GM21515 (cell line): ENCODE results near the gene PPP6R3.

Experiments used
- ATAC-seq: cut with Tn5 transposase; IDR thresholded peaks from one replicate; pipeline ENCODE4 v1.9.1; 2021; ENCODE audit not compliant: unreplicated experiment

Gene PPP6R3

GRCh38 chr11:68661697-68662603 is 201.4 kb downstream of the PPP6R3 start:
- no peak for ATAC-seq

GRCh38 chr11:68663482-68664010 is 203.0 kb downstream of the PPP6R3 start:
- no peak for ATAC-seq

DNA sequence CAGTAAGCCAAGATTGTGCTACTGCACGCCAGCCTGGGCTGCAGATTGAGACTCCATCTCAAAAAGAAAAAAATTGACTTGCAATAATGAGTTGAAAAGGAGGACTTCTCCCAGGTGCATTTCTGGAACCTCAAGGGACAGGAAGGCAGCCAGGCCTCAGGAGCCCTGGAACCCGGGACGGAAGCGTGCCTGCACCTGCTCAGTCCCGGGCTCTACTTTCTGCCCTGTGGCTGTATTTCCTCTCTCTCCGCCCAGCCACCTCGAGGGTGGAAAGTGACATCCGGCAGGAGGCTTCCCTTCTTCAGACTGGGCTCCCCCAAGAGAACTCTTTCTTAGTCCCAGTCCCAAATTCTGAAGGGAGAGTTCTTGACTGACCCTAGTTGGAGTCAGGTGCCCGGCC is 203.6 kb downstream of the PPP6R3 start:
- ATAC-seq, result no peak

DNA sequence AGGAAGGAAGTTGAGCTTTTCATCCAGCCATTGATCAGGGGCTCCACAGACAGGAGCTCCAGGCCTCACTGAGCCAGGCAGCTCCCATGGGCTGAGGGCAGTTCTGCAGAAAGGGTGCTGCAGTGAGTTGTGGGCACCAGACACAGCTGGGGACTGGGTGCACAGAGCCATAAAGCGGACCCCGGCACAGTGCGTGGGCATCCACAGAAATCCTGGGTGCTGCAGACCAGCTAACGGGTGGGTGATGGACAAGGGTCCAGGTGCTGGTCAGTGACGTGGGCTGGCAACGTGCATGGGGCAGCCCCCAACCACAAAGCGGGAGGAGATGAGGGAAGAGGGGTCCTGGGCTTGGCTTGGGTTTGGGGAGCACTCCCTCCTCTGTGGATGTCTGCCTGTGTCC is 204.4 kb downstream of the PPP6R3 start:
- ATAC-seq, result no peak
